ENCODE results near the gene MS4A6E. TPM values are rescaled to one million over a fixed set of nuclear protein-coding genes. Genes with fewer than 3 reads are reported as not detected.

Gene MS4A6E
- total RNA-seq, 2 experiments from 2014 or later = not detected

DNA sequence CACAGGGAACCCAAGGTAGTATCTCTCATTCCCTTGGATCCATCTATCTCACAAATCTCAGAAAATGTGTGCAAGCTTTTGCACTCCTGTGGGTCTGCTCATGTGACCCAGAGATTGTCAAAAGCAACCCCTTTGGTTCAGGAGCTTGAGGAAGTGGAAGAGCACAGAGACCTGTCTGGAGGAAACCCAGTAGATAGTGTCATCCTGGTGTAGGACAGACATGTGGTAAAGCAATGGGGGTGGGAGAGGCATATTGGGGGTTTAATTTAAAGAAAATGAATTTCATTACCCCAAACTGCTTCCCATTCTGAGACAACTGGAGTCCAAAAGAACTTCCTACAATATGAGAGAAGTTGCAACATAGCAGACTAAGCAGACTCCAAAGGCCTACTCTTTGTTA lies 63.4 kb downstream of the MS4A6E start:
- Mint-ChIP-seq H3K4me3 (no peak overlapping the region), H3K4me1 (ENCODE audit: low read depth) (no peaks in the 10 kb centered on the region), H3K9me3 (no peaks in the 10 kb centered on the region), H3K27ac (no peak overlapping the region), H3K36me3 (no peaks in the 10 kb centered on the region), H3K27me3 (peaks cover 4% of the 10 kb centered on the region)
- CTCF ChIA-PET = no interaction called here
- intact Hi-C loops (cut with micrococcal nuclease) = no loop called here
- DNase-seq = no peak
- POLR2A ChIA-PET = no interaction called here

Other genes starting within 250 kb of the MS4A6E start
- not detected for gene MS4A2, start 238.6 kb upstream of the MS4A6E start, total RNA-seq
- not detected for gene MS4A6A, start 144.2 kb upstream of the MS4A6E start, total RNA-seq
- gene MS4A4E, start 84.1 kb upstream of the MS4A6E start, total RNA-seq = not detected
- gene MS4A4A, start 46.6 kb upstream of the MS4A6E start, total RNA-seq = not detected
- not detected for gene MS4A7, start 51.3 kb downstream of the MS4A6E start, total RNA-seq
- not detected for gene MS4A14, start 69.2 kb downstream of the MS4A6E start, total RNA-seq
- not detected for gene MS4A5, start 102.3 kb downstream of the MS4A6E start, total RNA-seq
- not detected for gene MS4A1, start 128.6 kb downstream of the MS4A6E start, total RNA-seq
- gene MS4A12, start 165.5 kb downstream of the MS4A6E start, total RNA-seq = not detected
- not detected for gene MS4A13, start 188.1 kb downstream of the MS4A6E start, total RNA-seq

Data from activated CD4-positive, alpha-beta memory T cell treated with anti-CD3 and anti-CD28 coated beads for 36 hours (primary cell).